Suprapubic skin (tissue), 4 donors: Measurements from ENCODE around the gene SSTR3.

Experiments used
- EP300 ChIP-seq: sonication (generic); formaldehyde crosslinking; IDR thresholded peaks from one replicate; pipeline ENCODE4 v1.6.1; 2017; ENCODE audit warnings: antibody characterized with exemption
- POLR2A ChIP-seq, 2 donors: fragments of 450-650 bp; IDR thresholded peaks; one replicate each; pipeline ENCODE4 v1.6.1; 2017; ENCODE audit warnings: antibody characterized with exemption in 2 of 2, mild to moderate bottlenecking in 2 of 2, moderate library complexity in 2 of 2
- POLR2AphosphoS5 ChIP-seq, 3 donors: sonication (generic); formaldehyde crosslinking; IDR thresholded peaks; one replicate each; pipeline ENCODE4 v1.6.1; 2017; ENCODE audit warnings: antibody characterized with exemption in 3 of 3
- TF ChIP-seq, protein P1 (sequence below), 2 donors: fragments of 200-600 bp in 1 of 2; fragments of 450-650 bp in 1 of 2; sonication (generic) in 1 of 2; IDR thresholded peaks; one replicate each; pipeline ENCODE4 v1.5.1; 2016 to 2019; ENCODE audit warnings: antibody characterized with exemption in 2 of 2, mild to moderate bottlenecking in 1 of 2, moderate library complexity in 1 of 2

DNA sequence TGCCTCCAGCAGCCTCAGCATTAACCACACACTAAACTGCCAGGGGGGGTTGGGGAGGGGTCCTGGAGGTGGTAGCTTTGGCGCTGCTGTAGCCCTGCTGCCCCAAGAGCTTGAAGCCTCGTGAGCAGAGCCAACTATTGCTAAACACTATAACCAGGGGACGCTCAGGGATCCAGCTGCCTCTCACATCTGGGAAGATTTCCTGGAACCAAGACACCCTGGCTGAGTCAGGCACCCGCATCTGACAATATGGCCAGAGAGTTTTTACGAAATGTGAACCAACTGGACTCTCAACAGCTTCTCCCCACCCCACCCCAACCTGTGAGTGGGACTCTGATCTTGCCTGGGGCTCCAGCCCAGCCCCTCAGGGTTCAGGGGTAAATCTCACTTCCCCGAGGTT lies 38.6 kb downstream of the SSTR3 start:
- no peak for TF ChIP-seq EP300
- TF ChIP-seq, protein P1, sequence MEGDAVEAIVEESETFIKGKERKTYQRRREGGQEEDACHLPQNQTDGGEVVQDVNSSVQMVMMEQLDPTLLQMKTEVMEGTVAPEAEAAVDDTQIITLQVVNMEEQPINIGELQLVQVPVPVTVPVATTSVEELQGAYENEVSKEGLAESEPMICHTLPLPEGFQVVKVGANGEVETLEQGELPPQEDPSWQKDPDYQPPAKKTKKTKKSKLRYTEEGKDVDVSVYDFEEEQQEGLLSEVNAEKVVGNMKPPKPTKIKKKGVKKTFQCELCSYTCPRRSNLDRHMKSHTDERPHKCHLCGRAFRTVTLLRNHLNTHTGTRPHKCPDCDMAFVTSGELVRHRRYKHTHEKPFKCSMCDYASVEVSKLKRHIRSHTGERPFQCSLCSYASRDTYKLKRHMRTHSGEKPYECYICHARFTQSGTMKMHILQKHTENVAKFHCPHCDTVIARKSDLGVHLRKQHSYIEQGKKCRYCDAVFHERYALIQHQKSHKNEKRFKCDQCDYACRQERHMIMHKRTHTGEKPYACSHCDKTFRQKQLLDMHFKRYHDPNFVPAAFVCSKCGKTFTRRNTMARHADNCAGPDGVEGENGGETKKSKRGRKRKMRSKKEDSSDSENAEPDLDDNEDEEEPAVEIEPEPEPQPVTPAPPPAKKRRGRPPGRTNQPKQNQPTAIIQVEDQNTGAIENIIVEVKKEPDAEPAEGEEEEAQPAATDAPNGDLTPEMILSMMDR (IDR thresholded peaks at IDR 0.05), result no peak
- no peak for TF ChIP-seq POLR2A (IDR thresholded peaks at IDR 0.05)
- TF ChIP-seq POLR2AphosphoS5 (IDR thresholded peaks at IDR 0.05), result peak in 1 of 3 donors; percentile 36
